BE2C (cell line): Measurements from ENCODE around the gene RSBN1L.

Experiments used
- DNase-seq: peaks from one replicate; pipeline ENCODE4 v3.0.0-alpha.2; 2020
- H3K27me3 ChIP-seq: fragments of 250-450 bp; sonication (Bioruptor Pico); 2 replicates; pipeline ENCODE4 v1.5.1; 2020; ENCODE audit warnings: mild to moderate bottlenecking
- H3K36me3 ChIP-seq: fragments of 250-450 bp; sonication (Bioruptor Pico); 2 replicates; pipeline ENCODE4 v1.5.1; 2020; ENCODE audit warnings: mild to moderate bottlenecking
- H3K4me1 ChIP-seq: fragments of 250-450 bp; sonication (Bioruptor Pico); 2 replicates; pipeline ENCODE4 v1.5.1; 2020
- H3K4me3 ChIP-seq: 2 replicates; pipeline ENCODE4 v1.5.1; 2011; ENCODE audit warnings: low read depth, low read length
- H3K9me3 ChIP-seq: fragments of 250-450 bp; sonication (Bioruptor Pico); 2 replicates; pipeline ENCODE4 v1.5.1; 2020
- TF ChIP-seq, protein P1 (sequence below): IDR thresholded peaks from 2 replicates; pipeline ENCODE4 v1.5.1; 2012; ENCODE audit warnings: mild to moderate bottlenecking, low read depth, low read length

RSBN1L gene

DNA sequence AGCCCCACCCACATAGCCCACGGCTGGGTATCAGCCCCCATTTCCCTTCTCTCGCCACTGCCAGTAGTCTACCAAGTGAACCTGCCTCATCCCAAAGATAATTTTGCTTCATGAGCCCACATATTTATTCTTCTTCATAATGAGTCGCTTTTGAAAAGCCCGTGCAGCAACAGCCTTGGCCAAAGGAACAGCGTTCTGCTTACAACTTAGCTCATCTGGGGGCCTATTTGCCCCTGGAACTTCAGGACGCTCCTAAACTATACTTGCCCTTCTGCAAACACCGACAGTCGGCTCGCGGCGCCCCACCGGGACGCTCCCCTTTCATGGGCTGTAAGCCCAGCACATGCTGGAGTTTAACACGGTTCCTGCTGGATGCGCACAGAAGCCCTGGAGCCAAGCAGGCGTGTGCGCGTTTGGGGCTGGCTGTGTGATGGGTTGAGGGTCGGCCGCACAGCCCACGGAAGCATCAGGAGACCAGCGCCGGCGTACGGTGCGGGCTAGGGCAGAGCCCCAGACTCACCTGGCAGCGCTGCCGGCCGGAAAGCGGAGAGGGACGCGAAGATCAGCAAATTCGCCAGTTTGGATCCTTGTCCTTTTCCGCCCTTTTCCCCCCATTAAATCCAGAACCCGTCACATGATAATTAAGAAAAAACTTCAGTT is 101.6 kb downstream of the RSBN1L start:
- Histone ChIP-seq H3K9me3 (no peaks in the 10 kb centered on the region), H3K4me1 (no peaks in the 10 kb centered on the region; the same call in none of the 2 replicates), H3K4me3 (peak overlapping the region; percentile 89), H3K36me3 (no peaks in the 10 kb centered on the region; the same call in none of the 2 replicates), H3K27me3 (no peaks in the 10 kb centered on the region)
- TF ChIP-seq, protein P1, sequence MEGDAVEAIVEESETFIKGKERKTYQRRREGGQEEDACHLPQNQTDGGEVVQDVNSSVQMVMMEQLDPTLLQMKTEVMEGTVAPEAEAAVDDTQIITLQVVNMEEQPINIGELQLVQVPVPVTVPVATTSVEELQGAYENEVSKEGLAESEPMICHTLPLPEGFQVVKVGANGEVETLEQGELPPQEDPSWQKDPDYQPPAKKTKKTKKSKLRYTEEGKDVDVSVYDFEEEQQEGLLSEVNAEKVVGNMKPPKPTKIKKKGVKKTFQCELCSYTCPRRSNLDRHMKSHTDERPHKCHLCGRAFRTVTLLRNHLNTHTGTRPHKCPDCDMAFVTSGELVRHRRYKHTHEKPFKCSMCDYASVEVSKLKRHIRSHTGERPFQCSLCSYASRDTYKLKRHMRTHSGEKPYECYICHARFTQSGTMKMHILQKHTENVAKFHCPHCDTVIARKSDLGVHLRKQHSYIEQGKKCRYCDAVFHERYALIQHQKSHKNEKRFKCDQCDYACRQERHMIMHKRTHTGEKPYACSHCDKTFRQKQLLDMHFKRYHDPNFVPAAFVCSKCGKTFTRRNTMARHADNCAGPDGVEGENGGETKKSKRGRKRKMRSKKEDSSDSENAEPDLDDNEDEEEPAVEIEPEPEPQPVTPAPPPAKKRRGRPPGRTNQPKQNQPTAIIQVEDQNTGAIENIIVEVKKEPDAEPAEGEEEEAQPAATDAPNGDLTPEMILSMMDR = no peak
- DNase-seq = peak; percentile 56

DNA sequence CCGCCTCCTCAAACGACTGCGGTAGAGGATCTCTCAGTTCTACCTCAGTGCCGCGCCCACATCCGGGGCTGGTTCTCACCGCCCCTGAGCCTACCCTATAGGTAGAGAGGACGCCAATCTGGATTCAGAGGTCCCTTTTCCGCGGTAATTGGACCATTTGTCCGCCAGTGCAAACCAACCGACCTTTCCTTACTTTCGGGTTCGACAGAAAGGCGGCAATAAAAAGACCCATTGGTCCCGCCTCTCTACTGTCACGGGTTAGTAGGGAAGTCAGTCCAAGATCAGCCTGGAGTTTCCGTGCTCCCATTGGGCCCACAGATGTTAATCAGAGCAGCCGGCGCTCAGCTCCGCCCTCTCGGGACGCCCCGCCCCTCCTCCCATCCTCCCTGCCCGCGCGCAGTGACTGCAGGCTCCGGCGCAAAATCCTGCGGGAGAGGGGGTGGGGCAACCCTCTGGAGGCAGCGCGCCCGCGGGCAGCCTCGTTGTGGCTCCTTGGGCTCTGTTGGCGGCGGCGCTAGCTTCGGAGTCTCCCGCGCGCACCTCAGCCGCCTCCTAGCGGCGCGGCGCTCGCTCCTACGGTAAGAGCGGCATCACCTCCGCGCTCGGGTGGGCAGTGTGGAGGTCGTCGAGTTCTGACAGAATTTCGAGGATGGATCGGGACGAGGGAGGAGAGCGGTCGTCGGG is 102.3 kb downstream of the RSBN1L start, which contains the start of the genes PHTF2 and TMEM60:
PHTF2 (plus strand) TSS at position 380 of the 684 bp plus-strand sequence.
TMEM60 (minus strand) TSS at position 41 of the 684 bp plus-strand sequence. CDS start 4,061 bp downstream, outside the sequence.
- Histone ChIP-seq H3K27me3 (no peaks in the 10 kb centered on the region), H3K4me3 (peak within 1 kb of the TSS; percentile 89), H3K36me3 (no peaks in the 10 kb centered on the region; the same call in none of the 2 replicates), H3K9me3 (no peaks in the 10 kb centered on the region), H3K4me1 (no peaks in the 10 kb centered on the region; the same call in none of the 2 replicates)
- peak; percentile 99 for DNase-seq
- TF ChIP-seq, protein P1 = peak; percentile 56

DNA sequence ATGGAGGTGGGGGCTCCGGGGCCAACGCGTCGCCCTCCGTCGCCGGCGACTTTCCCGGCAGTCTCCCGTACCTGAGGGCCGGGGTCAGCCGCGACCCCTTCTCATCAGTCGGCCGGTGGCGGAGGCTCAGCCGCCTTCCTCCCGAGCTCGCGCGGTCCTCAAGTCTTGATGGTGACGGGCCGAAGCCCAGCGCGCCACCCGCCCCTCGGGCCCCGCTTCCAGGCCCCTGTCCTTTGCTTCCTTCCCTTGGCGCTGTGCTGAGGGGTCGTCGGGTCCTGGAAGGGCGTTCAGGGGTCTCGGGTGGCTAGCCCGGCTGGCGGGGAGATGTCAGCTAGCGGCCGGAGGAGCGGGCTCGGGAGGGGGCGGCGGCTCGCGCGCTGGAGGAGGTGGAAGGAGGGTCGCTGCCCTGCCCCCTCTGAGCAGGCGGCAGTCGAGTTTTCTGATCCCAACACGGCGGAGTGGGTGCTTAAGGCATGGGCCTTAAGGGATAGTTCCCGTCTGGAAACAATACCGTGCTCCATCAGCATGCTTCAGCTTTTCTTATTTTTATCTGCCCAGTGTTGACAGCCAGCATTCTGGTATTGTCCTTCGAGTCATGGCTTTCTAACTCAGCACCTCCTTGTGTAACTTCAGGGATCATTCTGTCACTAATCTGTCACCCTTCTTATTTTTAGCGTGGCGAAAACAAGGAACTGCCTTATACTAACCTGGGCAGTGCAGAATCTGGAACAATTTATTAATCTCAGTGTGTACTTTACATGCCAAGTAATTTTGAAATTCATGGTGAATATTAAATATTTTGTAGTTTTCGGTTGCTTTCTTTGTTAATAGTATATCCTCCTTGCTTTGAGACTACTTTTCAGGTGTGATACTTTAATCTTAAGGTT is 103.1 kb downstream of the RSBN1L start:
- Histone ChIP-seq H3K9me3 (no peaks in the 10 kb centered on the region), H3K27me3 (no peaks in the 10 kb centered on the region), H3K36me3 (no peaks in the 10 kb centered on the region), H3K4me1 (no peaks in the 10 kb centered on the region; the same call in none of the 2 replicates), H3K4me3 (peak overlapping the region; percentile 89)
- peak; percentile 70 for DNase-seq
- TF ChIP-seq, protein P1 = no peak

- Histone ChIP-seq H3K27me3 (no peaks in the 10 kb centered on the region), H3K36me3 (no peaks in the 10 kb centered on the region), H3K4me1 (no peaks in the 10 kb centered on the region; the same call in none of the 2 replicates), H3K9me3 (no peaks in the 10 kb centered on the region), H3K4me3 (peak overlapping the region; percentile 89)
- no peak for DNase-seq
- TF ChIP-seq, protein P1 = no peak
Observed at GRCh38 chr7:77800158-77800557, 103.9 kb downstream of the RSBN1L start.

GRCh38 chr7:77800730-77801129 is 104.5 kb downstream of the RSBN1L start:
- TF ChIP-seq, protein P1 = no peak
- DNase-seq = no peak
- H3K9me3 ChIP-seq = no peaks in the 10 kb centered on the region
- H3K36me3 ChIP-seq = no peaks in the 10 kb centered on the region
- H3K4me1 ChIP-seq = no peaks in the 10 kb centered on the region; the same call in none of the 2 replicates
- H3K27me3 ChIP-seq = no peaks in the 10 kb centered on the region
- H3K4me3 ChIP-seq = no peak overlapping the region
